ENCODE results near the gene WNT3A. TPM values are rescaled to one million over a fixed set of nuclear protein-coding genes. Genes with fewer than 3 reads are reported as not detected.

WNT3A gene
- total and polyA plus RNA-seq, 9 of the 15 experiments (the other 6 are each of a cell fraction or from before 2014, with no cell fraction given) = not detected

GRCh38 chr1:228007049-228007800 is 427 bp downstream of the WNT3A start:
- 19% methylated on average over 63 of the region's 77 CpGs for WGBS (ENCODE audit: insufficient coverage, low coverage, missing lambda C conversion rate)
- ChIA-PET POLR2A (interaction anchor here (0.6 kb wide), 2 partner anchors 43 to 443 kb away, joined by 3 read pairs; no protein-coding TSS in a partner anchor), CTCF (ENCODE audit: low intra/inter-chr PET ratio) (no interaction called here)
- H3K4me2 ChIP-seq (ENCODE audit: insufficient read depth, low read length) = no peak overlapping the region
- TF ChIP-seq YY1 (IDR thresholded peaks at IDR 0.05; ENCODE audit: borderline replicate concordance in 1 of 3, control insufficient read depth in 1 of 3, extremely low read depth in 1 of 3, insufficient read depth in 3 of 3, insufficient read length in 1 of 3, insufficient replicate concordance in 2 of 3, low read depth in 1 of 3, low read length in 2 of 3) (no peak), HNRNPLL (IDR thresholded peaks at IDR 0.05; ENCODE audit: low read depth, low read length, poor library complexity, severe bottlenecking) (peak; percentile 31), EGR1 (conservative IDR thresholded peaks at IDR 0.05) (peak; percentile 28; the same call in 1 of the 2 replicates)
- H3K27ac ChIP-seq (ENCODE audit: extremely low read depth, low read depth, low read length) = no peak overlapping the region
- H3K9me1 ChIP-seq (ENCODE audit: control insufficient read depth, insufficient read depth, low read length) = no peaks in the 10 kb centered on the region
- peak in 1 of 4 experiments; percentile 12 for DNase-seq (ENCODE audit: extremely low read depth in 1 of 4, low spot score in 3 of 4)
- H3K27me3 ChIP-seq (ENCODE audit: control insufficient read depth in 2 of 2, insufficient read depth in 2 of 2, low read length in 2 of 2) = peaks cover 53 to 86% of the 10 kb centered on the region in 2 experiments
- H4K20me1 ChIP-seq (replicated peaks; ENCODE audit: control insufficient read depth, insufficient read depth, low read length) = peaks cover 5% of the 10 kb centered on the region; the same call in 1 of the 2 replicates
- H3K79me2 ChIP-seq (ENCODE audit: control insufficient read depth, insufficient read depth, low read length) = no peaks in the 10 kb centered on the region
- H3K4me3 ChIP-seq = no peak overlapping the region
- H3K36me3 ChIP-seq (ENCODE audit: control insufficient read depth, insufficient read depth, low read length) = no peaks in the 10 kb centered on the region
- intact Hi-C loops (cut with micrococcal nuclease) = no loop called here
- H3K9ac ChIP-seq (ENCODE audit: insufficient read depth in 1 of 2, low read depth in 2 of 2, low read length in 2 of 2) = no peak overlapping the region
- no TSS peak for BruUV-seq (replicated peaks)
- peaks cover 0 to 43% of the 10 kb centered on the region in 2 experiments; a peak in 2 of 5 replicates for H3K4me1 ChIP-seq (replicated peaks in 1 of 2; ENCODE audit: control insufficient read depth in 2 of 2, insufficient read depth in 2 of 2, low read length in 2 of 2)
- no peaks in the 10 kb centered on the region for H3K9me3 ChIP-seq (replicated peaks; ENCODE audit: control insufficient read depth, insufficient read depth, low read depth, low read length)
- H2AFZ ChIP-seq (ENCODE audit: low read depth, low read length) = no peak overlapping the region
- no peak for FAIRE-seq
- ATAC-seq = no peak
- in situ Hi-C loops (cut with MboI) = no loop called here
